RKO (cell line): ENCODE results near the gene ADD3.

ENCODE experiments used
- DNase-seq: peaks from one replicate; pipeline ENCODE4 v3.0.0-alpha.2; 2016; ENCODE audit warnings: low spot score

Gene ADD3

DNA sequence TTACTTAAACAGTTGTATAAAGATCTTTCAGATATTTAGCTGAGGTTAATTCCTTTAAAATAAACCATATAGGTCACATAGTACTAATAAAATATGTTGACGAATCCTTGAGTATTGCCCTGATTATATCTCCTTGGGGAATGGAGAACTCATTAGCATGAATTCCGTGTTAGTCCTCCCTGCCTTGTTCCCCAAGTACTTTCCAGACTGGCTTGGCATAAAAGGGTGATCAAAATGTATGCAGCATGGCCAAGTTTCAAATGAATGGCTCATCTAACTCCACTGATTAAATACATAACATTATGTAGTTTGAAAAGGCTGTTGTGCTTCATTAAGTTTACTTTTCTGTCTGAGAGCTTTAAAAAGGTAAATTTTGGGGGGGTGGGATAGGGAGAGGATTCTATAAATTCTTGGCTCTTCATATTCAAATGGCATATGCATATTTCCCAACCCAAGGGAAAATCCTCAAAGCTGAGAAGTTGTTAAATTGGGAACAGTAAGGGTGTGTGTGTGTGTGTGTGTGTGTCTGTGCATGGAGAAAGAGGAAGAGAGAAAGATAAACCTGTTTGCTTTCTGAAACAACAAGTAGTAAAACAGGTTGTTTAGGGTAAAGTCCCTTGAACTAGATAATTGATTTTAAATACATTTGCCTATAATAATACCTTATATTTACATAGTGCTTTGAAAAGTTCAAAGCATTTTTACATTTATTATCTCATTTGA lies 4.8 kb upstream of the ADD3 start:
- no peak for DNase-seq

GRCh38 chr10:110003524-110003885 lies 4.3 kb upstream of the ADD3 start:
- DNase-seq = no peak

- DNase-seq = no peak
These were observed 2.1 kb upstream of the ADD3 start for GRCh38 chr10:110005719-110006118.

GRCh38 chr10:110006358-110007160 lies 1.2 kb upstream of the ADD3 start:
- DNase-seq = no peak

- DNase-seq = peak; percentile 30
These were observed 553 bp upstream of the ADD3 start for GRCh38 chr10:110007161-110007700.

DNA sequence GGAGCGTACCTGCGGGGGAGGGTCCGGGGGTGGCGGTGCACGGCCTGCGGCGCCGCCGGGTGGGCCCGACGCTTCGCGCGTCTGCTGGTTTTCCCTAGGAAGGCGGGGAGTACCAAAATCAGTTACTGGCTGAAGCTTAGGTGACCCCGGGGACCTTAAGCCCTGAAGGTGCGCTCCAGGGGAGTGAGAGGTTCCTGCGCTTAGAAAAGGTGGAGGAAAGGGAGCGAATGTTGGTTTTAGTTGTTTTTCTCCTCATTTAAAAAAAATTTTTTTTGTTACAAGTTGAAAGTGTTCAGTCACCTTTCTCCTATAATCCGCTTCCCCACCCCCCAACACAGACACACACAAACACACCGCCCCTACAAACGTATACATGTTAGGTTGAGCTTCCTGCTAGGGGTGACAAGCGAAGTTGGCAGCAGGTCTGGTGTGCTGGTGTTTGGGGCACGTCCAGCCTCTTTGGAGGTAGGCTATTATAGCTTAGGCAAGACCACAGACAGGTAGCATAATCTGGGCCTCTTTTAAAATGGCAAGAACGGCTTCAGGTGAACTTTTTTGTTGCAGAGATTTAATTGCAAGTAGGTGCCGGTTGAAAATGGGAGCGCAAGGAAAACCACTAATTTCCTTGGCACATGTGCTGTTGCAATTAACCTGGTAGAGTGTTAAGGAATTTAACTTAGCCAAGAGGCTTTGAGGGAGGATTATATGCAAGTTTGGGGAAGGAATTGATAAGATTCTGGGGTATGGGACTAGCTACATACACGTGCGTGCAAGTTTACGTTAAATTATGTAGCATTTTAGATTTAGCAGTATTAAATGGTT lies 945 bp downstream of the ADD3 start:
- DNase-seq = peak; percentile 35

DNA sequence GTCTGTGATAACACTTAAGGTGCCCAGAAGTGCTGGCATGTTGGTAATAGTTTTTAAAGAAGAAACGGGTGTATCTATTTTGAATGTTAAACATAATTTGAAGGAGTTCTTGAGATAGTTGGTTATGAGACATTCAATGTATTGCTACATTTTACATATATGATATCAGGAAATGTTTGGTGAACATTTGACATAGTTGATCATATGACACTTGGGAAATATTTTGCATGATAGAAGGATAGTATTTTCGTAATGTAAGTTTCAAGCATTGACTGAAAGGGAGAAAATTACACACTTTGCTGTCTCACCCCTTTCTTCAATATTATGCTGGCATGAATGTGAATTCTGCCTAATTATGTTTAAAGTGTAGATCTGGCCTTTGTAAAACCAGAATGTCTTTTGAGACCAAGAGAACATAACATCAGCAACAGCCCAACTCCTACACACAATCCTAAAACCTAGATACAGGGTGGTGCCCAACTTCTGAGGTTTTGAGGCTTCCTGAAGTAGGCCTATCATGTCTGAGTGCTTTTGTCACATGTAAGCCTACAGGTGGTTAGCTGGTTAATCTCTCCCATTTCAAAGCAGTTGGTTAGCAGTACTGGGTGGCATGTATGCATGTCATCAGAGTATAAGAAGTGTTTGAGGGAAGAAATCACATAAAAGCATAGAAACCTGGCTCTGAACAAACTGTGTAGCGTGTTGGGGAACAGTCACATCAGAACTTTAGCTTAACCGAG lies 2.1 kb downstream of the ADD3 start:
- no peak for DNase-seq

- DNase-seq = no peak
These were observed 2.9 kb downstream of the ADD3 start for GRCh38 chr10:110010486-110011378.

DNA sequence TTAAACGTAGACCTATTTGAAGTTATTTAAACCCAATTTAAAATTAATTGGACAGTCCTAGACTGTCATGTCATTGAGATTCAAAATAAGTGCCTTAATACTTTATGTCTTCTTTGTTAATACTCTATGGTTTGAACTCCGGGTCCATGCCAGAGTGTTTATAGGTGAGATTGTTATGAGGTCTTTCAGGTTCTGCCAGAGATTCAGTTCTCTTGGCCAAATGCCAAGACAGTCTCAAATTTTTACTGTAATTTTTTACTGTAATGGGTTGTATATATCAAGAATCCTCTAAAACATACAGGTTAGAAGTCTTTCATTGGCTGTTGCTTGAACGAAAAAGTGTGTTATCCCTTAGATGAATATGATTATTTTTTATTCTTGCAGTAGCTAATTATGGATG lies 3.9 kb downstream of the ADD3 start:
- DNase-seq = no peak

DNA sequence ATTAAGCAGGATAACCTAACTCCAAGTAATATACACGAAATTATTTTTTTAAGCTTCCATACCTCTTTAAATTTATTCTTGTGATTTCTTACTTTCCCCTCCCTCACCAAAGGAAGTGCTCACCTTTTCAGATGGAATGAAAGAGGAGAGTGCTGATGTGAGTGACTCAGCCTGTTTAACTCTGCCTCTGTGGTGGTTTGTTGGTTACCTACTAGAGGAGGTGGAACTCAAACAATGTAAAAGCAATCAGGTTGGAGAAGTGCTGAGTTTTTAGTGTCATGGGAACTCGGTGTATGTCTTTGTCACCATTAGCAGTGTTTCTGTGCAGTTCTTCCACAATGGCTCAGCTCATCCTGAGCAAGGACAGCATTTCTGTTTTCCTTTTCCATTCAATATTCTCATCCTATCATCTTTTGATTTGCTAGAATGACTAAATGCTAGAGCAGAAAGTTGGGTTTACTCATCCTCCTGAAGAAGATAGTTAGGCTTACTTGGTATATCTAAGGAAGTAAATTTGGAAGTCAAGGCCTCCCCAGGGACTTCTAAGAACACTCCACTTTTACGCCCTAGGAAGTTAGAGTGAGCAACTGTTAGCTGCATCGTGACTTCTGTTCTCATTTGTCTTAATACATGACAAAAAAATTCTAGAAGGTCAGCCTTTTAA lies 6.0 kb downstream of the ADD3 start:
- no peak for DNase-seq

DNA sequence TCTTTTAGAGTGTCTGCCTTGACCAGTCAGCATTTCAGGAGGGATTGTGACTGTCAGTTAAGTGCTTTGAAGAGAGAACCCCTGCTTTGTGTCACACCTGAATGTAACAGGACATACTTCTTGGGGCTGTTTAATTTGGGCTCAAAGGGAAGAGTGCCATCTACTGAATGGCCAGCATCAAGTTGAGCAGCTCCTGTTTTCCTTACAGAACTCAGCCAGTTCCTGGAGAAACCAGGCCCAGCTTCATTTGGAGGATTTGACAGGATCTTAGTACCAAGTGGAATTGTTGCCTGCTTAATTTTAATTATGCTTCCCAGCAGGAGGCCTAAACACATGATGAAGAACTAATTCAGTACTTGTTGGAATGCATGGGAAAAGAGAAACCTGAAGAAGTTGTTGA lies 8.3 kb downstream of the ADD3 start:
- peak; percentile 29 for DNase-seq

DNA sequence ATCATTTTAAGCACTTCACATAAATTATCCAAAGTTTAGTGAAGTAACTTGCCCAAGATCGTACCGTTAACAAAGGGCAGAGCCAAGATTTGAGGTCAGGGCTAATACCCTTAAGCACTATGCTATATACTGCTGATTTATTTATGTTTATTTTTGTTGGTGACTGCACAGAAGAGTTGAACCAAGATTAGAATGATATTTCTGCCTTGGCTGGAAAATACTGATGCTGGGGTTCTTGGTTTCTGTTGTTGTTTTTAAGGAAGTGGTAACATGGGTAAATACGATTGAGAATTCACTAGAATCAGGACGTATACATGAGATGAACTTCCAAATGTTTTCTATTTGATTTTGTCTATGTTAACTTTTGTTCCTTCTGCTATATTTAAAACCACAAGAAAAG lies 9.3 kb downstream of the ADD3 start:
- no peak for DNase-seq

DNA sequence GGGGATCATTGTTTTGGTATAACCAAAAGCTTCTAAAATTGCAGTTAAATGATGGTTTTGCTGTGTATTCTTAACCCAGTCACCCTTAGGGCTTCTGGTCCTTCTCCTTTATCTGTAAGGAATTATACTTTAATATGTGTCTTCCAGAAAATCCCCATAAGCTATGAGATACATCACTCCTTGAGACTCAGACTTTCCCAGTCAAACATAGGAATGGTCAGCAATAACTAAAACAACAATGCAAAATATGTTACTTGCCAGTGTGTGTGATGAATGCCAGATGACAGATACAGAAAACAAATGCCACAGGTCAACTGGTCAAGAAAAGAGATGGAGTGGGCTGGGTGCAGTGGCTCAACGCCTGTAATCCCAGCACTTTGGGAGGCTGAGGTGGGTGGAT lies 10.1 kb downstream of the ADD3 start:
- no peak for DNase-seq

DNA sequence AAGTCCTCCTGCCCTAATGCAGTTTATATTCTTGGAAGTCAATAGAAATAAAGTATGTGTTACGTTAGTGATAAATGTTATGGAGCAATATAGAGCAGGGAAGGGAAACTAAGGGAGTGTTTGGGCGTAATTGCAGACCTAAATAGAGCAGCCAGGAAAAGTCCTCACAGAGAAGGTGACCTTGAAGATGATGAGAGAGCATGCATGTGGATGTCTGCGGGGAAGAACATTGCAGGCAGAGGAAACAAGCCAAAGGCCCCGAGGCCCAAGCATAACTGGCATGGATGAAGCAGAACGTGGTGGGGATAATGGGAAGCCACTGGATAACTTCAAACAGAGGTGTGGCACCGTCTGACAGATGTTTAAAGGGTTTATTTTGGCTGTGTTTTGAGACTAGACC lies 12.5 kb downstream of the ADD3 start:
- no peak for DNase-seq

DNA sequence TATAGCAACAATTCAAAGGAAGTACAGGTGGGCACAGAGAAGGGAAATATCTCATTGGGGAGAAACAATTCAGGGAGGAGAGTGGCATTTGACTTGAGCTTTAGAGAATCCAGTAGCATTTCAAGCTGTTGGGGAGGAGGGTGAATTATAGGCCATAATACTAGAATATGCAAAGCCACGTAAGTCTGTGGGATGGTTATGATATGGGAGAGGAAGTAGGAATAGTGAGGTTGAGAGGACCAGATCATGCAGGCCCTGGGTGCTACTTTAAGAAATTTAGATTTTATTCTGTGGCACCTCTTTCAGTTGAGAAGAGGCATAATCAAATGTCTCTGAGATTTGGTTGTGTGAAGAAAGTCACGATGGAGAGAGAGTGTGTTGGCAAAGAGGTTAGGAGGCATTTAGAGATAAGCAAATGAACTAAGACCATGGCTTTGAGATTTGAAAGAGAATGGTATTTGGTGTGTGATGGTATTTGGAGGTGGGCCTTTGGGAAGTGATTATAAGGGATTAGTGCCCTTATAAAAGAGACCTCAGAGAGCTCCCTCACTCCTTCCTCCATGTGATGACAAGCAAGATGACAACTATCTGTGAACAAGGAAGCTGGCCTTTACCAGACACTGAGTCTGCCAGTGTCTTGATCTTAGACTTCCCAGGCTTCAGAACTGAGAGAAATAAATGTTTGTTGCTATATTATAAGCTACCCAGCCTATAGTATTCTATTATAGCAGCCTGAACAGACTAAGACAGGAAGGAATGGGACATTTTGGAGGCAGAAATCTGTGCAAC lies 15.1 kb downstream of the ADD3 start:
- no peak for DNase-seq

- no peak for DNase-seq
These were observed 16.1 kb downstream of the ADD3 start for GRCh38 chr10:110023785-110024465.

DNA sequence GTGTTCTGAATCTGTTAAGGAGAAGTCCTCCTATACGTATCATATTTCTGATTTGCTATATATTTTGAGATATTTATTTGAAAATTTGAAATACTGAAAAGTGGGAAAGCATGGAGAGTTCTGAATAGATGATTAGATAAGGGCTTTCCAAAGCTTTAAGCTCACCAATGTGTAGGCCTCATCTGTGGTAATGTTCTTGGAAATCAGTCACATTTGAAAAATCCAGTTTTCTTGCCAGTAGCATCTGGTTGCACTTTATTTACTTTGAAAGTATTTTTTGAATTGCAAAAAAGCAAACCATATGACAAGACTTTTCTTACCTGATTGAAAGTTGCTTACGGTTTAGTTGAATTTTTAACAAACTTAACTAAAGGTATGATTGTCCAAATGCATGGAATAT lies 21.7 kb downstream of the ADD3 start:
- no peak for DNase-seq

- DNase-seq = no peak
These were observed 25.3 kb downstream of the ADD3 start for GRCh38 chr10:110032801-110033700.
